ENCODE data around the gene IQSEC3. TPM values are rescaled to one million over a fixed set of nuclear protein-coding genes. Genes with fewer than 3 reads are reported as not detected.

The IQSEC3 gene
- total RNA-seq, 1 donor from 2014 or later: 4.2 TPM

DNA sequence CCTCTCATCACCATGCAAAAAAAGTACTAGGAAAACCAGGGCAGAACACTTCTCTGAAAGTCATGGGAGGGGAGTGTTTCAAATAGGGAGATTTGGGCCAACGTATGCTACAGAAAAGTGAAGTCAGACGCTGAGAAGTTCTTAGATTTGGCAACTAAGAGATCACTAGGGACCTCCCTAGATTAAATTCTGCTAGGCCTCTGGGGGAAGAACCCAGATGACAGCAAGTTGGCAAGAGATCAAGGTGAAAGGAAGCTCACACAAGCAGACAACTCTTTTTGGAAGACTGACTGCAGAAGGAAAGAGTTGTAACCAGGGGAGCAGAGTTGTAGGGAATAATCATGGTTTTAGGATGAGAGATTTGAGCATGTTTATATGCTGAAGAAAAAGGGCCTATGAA lies 20.7 kb downstream of the IQSEC3 start:
- Mint-ChIP-seq H3K4me1 (ENCODE audit: unreplicated experiment) (no peaks in the 10 kb centered on the region), H3K36me3 (peaks cover 5% of the 10 kb centered on the region), H3K27me3 (peaks cover 63% of the 10 kb centered on the region), H3K9me3 (peaks cover 9% of the 10 kb centered on the region), H3K27ac (no peak overlapping the region), H3K4me3 (no peak overlapping the region)
- no peak for DNase-seq (ENCODE audit: extremely low spot score, unreplicated experiment)
- TF ChIP-seq, protein P1, sequence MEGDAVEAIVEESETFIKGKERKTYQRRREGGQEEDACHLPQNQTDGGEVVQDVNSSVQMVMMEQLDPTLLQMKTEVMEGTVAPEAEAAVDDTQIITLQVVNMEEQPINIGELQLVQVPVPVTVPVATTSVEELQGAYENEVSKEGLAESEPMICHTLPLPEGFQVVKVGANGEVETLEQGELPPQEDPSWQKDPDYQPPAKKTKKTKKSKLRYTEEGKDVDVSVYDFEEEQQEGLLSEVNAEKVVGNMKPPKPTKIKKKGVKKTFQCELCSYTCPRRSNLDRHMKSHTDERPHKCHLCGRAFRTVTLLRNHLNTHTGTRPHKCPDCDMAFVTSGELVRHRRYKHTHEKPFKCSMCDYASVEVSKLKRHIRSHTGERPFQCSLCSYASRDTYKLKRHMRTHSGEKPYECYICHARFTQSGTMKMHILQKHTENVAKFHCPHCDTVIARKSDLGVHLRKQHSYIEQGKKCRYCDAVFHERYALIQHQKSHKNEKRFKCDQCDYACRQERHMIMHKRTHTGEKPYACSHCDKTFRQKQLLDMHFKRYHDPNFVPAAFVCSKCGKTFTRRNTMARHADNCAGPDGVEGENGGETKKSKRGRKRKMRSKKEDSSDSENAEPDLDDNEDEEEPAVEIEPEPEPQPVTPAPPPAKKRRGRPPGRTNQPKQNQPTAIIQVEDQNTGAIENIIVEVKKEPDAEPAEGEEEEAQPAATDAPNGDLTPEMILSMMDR (conservative IDR thresholded peaks at IDR 0.05): no peak

DNA sequence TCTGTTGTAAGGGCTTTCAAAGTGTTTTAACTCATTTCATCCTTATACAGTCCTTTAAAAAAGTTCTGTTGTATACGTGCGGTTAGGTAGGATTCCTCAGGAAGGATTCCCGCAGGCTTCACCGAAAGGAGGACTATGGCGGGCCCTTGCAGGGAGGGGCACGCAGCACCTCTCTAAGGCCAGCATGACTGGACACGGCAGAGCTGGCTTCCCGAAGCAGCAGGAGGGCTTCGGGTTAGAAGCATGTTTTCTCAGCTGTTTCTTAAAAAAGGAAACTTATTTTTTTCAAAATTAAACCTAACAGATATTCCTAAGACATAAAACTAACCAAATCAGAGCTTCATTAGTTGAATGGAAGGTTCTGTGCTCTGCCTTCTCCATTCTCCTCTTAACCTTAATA lies 21.3 kb downstream of the IQSEC3 start:
- H3K4me3 Mint-ChIP-seq: no peak overlapping the region
- TF ChIP-seq, protein P1 (conservative IDR thresholded peaks at IDR 0.05): no peak
- DNase-seq (ENCODE audit: extremely low spot score, unreplicated experiment): no peak
- H3K4me1 Mint-ChIP-seq (ENCODE audit: unreplicated experiment): no peaks in the 10 kb centered on the region
- H3K27ac Mint-ChIP-seq: no peak overlapping the region
- H3K36me3 Mint-ChIP-seq: peaks cover 5% of the 10 kb centered on the region
- H3K27me3 Mint-ChIP-seq: peaks cover 60% of the 10 kb centered on the region
- peaks cover 9% of the 10 kb centered on the region for H3K9me3 Mint-ChIP-seq

DNA sequence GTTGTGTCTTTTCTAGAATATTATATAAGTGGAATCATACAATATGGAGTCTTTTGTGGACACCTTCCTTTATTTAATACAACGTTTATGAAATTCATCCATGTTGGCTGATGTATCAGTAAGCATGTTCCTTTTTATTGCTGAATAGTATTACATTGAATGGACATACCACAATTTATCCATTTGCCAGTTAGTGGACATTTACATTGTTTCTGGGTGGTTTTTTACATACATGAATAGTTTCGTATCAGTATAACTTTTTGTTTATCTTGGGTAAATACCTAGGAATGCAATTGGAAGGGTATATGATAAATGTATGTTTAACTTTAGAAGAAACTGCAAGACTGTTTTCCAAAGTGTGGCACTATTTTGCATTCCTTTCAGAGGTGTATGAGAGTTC lies 23.1 kb downstream of the IQSEC3 start:
- peaks cover 52% of the 10 kb centered on the region for H3K27me3 Mint-ChIP-seq
- DNase-seq (ENCODE audit: extremely low spot score, unreplicated experiment): no peak
- H3K9me3 Mint-ChIP-seq: peaks cover 13% of the 10 kb centered on the region
- TF ChIP-seq, protein P1 (conservative IDR thresholded peaks at IDR 0.05): no peak
- H3K36me3 Mint-ChIP-seq: peaks cover 5% of the 10 kb centered on the region
- H3K4me3 Mint-ChIP-seq: no peak overlapping the region
- H3K27ac Mint-ChIP-seq: no peak overlapping the region
- H3K4me1 Mint-ChIP-seq (ENCODE audit: unreplicated experiment): no peaks in the 10 kb centered on the region

DNA sequence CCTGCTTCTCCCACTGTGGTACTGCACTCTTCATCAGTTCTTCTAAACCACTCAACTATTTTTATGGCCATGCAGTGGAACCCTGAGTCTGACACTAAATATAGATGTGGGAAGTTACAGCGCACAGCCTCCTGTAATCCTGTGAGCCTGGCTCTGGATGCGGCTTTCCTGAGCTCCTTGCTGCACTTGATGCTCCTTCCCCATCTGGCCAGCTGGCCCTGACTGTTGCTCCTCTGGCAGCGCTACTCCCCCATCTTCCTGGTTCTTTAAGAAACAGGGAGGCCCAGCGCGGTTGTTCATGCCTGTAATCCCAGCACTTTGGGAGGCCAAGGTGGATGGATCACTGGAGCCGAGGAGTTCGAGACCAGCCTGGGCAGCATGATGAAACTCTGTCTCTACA lies 24.6 kb downstream of the IQSEC3 start:
- Mint-ChIP-seq H3K4me1 (ENCODE audit: unreplicated experiment) (no peaks in the 10 kb centered on the region), H3K9me3 (peaks cover 13% of the 10 kb centered on the region), H3K27ac (no peak overlapping the region), H3K36me3 (peaks cover 5% of the 10 kb centered on the region), H3K4me3 (no peak overlapping the region), H3K27me3 (peaks cover 57% of the 10 kb centered on the region)
- TF ChIP-seq, protein P1 (conservative IDR thresholded peaks at IDR 0.05): no peak
- no peak for DNase-seq (ENCODE audit: extremely low spot score, unreplicated experiment)

DNA sequence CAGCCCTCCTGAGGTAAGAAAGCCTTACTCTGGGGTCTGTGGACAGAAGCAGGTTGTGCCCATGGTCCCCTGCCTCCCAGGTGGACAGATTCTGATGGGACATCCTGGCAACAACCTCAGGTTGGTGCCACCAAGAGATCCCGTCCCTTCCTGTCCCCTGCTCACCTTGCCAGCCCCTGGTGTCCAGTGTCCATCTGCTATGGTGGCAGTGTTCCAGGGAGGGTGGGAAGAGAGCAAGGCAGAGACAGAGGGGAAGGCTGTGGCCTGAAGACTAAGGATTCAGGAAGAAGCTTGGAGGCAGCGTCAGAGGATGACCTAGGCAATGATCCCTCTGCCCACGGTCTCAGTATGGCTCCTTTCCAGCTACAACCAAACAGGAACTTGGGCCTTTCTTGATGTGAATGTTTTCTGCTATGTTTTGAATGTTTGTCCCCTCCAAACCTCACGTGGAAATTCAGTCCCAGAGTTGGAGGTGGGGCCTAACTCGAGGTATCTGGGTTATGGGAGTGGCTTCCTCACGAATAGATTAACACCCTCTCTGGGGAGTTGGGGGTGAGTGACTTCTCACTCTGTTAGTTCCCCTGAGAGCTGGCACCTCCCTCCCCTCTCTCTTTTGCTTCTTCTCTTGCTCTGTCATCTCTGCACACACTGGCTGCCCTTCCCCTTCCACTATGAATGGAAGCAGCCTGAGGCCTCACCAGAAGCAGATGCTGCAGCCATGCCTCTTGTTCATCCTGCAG lies 26.9 kb downstream of the IQSEC3 start:
- TF ChIP-seq, protein P1 (conservative IDR thresholded peaks at IDR 0.05): no peak
- Mint-ChIP-seq H3K9me3 (peaks cover 13% of the 10 kb centered on the region), H3K27ac (no peak overlapping the region), H3K4me3 (no peak overlapping the region), H3K27me3 (peaks cover 43% of the 10 kb centered on the region), H3K4me1 (ENCODE audit: unreplicated experiment) (peaks cover 6% of the 10 kb centered on the region), H3K36me3 (peaks cover 5% of the 10 kb centered on the region)
- DNase-seq (ENCODE audit: extremely low spot score, unreplicated experiment): no peak
